Stimulated activated CD4-positive, alpha-beta T cell treated with anti-CD3 and anti-CD28 coated beads, TNF-alpha, amount 100 ng/mL, for 4 hours (primary cell): ENCODE measurements around the gene IQCH.

ENCODE experiments used
- DNase-seq, 3 experiments: peaks; one replicate each; pipeline ENCODE4 v3.0.0-alpha.2; 2020; ENCODE audit warnings: low read depth in 3 of 3

IQCH gene

DNA sequence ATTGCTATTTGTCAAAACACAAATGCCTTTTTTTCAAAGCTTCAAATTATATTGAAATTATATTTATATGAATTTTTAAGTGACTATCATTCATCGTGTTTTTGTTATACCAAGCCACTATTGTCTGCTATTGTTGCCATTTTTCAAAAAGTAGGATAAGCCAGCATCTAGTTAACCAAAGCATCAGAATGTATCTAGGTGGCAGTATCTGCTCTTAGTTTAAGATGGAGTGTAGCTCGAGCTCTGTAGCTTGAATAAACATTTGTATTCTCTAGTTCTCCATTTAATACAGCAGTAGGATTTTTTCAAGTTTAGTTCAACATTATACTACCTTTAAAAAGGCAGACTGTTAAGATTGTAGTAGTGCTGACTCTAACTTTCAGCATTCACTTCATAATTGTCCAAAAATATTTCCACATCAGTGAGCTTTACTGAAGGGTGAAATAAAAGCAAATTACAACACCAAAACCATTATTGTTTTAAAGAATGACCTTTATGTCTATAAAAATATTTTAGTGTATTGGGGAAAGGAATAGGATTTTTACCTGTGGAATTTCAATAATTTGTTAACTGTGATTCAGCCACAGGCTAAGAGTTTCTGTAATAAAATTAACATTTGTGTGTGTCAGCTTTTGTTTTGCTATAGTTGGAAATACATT is 246.7 kb downstream of the IQCH start:
- no peak for DNase-seq

DNA sequence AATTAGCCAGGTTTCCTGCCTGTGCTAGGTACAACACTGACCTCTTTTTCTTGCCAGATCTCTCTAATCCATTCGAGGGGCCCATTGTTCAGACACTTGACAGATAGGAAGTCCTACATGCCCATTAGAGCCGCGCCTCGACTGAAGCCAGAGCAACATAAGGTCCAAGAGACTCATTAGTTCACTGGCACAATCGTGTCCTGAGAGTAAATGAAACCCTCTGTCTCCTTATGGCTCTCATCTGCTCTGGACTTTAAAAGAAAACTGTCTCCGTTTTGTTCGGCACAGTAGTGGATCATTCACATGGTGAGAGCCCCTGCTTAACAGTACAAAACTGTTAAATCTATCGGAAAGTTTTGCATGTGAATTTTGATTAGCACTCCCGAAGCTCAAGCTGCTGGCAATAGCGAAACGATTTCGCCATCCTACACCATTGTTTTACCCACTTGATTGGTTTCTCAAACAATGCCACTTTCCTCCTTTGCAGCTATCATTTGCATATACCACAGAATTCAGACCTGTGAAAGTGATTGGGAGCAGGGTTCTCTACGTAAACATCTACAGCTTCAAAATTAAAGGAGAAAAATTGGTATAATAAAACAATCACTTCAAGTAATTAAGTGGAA is 247.4 kb downstream of the IQCH start:
- no peak for DNase-seq

DNA sequence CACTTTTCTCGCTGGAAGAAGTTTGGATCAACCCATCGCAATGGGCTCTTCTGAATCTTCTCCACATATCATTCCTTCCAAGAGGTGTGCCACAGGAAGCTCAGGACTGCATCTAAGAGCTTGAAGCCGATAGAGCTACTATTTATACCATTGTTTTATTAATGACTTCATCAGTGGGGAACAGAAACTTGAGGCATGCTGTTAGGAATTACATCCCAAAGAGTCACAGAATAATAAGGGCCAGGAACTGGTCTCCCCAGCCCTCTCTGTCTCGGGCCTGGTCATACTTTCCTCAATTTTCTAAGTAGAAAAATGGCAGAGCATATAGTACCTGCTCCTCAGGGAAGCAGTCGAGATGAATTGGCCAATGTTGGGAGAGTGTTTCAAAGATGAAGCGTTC is 249.5 kb downstream of the IQCH start:
- no peak for DNase-seq

DNA sequence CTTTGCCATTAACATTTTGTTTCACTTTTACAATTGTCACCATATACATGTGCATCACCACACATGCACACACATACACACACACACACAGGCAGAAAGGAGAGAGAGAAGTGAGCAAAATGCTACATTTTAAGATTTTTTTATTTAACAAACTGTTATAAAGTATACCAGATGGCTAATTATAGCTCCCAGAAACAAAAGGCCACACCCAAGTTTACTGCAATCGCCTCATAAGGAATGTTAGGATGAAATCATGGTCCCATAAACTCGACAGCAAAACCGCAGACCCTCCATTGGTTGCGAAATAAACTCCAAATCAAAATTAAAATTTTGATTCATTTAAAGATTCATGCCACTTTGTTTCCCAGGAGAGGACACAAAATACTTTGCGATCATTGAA is 250.2 kb downstream of the IQCH start:
- DNase-seq, result no peak

DNA sequence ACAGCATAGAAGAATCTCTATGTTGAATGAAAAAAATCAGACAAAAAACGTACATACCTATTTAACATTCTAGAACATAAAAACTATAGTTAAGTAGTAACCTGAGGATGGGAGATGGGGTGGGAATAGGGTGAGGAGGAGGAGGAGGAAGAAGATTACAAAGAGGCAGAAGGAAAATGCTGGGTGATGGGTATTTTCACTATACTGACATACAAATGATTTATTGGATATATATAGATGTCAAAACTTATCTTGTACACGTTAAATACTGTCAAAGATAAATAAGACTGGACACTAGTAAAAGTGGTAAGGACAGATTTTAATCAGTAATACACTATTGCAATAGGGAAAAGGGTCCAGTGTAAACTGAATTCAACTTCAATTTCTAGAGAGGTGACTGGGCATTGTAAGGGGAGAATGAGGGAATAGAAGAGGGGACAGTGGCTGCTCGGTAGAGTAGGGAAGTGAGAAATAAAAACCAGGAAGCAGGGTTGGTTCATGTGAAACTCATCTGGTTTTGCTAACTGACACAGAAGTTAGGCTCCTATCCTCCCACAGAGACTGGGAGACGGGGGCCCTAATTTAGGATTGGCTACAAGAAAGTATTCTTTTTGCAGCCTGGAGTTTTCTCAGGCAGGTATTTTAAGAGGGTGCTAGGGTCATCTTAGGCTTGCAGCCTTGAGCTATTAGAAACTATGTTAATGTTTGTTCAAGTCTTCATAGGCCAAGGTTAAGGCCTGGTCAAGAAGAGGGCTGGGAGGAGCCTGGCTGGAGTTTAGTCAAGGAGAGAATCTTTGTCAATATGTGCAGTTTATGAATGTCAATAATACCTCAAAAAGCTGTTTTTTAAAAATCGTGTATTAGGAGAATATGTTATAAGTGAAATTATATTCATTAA is 251.3 kb downstream of the IQCH start:
- DNase-seq, result no peak

DNA sequence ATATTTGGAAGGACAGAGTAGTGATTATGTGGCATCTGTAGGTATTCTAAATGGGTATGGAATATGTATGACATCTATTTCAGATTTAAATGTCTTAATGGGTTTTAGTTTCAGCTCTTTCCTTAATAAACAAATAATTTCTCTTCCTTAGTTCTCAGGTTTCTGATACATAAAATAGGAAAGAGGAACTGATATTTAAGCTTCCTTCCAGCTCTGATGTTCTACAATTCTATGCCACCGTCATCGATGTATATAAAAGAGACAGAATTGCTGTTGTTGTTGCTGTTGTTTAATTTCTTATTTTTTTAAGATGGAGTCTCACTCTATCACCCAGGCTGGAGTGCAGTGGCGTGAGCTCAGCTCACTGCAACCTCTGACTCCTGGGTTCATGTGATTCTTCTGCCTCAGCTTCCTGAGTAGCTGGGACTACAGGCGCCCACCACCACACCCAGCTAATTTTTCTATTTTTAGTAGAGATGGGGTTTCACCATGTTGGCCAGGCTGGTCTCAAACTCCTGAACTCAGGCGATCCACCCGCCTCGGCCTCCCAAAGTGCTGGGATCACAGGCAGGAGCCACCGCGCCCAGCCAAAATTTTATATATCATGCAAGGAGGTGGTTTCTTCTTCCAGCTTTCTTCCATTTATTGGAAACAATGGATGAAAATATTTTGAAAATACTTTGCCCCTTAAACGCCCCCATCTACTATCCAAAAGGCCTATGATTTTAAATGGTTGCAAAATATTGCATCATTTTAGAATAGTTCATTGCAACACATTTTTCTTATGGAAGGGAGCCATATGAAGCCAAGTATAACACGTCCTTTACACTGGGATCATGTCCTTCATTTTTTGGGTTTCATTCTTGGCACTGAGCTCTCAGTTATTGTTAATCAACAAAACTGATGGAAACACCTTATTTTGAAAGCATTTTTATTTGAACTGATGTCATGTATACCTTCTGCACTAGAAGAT is 252.5 kb downstream of the IQCH start:
- DNase-seq, result no peak

DNA sequence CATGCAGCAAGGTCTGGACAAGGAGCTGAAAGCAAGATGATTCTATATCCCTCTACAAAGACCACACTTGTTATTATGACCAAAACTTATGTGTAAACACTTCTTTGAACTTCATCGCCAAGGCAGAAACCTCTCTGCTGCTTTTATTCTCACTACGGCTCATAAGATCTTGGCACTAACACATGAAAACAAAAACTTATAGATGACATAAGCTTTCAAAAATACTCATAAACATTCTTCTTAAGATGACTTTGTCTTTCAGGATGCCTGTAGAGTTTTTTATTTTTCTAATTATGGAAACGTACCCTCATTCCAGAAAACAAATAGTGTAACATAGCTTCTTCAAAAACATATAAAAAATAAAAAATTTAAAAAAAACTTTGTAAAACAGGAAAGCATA is 253.8 kb downstream of the IQCH start:
- DNase-seq, result no peak

DNA sequence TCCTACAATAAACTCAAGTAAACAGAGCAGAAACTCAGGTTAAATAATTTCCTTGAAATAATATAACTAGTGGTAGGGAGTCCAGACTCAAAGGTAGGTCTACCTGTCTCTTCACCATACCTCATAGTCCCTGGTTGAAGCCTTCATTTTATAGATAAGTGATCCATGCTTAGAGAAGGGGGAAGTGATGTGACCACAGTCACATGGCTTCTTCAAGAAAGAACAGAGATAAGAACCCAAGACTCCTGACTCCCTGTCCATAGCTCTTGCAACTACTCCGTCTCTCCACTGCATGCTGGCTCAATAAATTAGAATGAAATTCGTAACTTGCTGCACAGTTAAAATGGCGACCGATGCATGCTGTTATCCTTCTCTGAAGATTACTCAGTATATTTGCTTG is 255.3 kb downstream of the IQCH start:
- DNase-seq, result no peak

DNA sequence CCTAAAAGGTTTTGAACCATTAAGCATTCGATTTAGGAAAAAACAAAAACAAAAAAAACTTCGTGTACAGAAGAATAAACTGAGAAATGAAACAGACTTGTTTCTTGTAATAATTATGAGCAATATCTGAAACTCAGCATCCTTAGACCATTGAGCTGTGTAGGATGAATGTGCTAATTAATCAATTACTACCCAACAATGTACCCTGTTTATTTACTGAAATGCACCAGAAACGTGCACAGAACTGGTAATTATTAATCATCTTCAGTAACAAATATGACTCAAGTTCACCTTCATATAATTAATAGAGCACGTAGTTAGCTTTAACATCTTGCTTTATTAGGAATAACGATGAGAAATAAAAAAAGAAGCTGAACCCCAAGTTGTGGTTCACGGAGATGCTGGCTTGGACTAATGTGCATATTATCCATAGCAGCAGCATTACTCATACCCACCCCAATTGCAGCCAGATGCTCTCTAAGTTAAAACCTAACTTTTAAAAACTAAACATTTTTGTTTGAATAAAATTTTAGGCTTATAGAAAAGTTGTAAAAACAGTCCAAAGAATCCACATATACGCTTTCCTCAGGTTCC is 256.1 kb downstream of the IQCH start:
- DNase-seq, result no peak

DNA sequence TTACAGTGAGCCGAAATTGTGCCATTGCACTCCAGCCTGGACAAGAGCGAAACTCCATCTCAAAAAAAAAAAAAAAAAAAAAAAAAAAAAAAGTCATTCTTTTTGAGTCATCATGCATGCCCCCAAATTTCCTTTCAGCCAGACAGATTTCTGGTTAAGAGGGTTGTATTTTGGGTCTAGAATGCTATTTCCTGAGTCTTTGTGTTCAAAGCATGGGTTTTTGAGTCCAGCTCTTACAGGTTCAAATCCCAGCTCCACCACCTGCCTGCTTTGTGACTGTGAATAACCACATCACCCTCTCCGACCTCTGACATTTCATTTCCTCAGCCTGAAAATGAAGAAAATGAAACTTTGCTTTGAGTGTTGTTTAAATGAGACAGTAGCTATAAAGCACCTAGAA is 257.0 kb downstream of the IQCH start:
- DNase-seq, result no peak

DNA sequence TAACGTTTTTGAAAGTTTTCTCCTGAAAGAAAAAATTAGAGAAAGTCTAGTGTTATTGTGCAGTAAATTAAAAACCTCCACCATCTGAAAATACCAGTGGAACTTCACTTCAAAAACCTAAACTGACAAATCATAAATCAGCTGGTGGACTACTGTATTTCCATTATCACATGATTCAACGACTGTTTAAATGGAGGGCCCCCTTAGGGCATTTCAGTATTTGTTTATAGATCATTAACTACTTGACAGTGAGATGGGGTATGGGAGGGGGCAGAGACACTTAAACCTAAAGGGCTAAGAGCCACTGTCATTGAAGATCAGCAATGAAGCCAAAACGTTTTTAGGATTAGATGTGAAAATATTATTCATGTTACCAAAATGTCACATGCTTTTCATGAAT is 257.6 kb downstream of the IQCH start:
- DNase-seq, result no peak

DNA sequence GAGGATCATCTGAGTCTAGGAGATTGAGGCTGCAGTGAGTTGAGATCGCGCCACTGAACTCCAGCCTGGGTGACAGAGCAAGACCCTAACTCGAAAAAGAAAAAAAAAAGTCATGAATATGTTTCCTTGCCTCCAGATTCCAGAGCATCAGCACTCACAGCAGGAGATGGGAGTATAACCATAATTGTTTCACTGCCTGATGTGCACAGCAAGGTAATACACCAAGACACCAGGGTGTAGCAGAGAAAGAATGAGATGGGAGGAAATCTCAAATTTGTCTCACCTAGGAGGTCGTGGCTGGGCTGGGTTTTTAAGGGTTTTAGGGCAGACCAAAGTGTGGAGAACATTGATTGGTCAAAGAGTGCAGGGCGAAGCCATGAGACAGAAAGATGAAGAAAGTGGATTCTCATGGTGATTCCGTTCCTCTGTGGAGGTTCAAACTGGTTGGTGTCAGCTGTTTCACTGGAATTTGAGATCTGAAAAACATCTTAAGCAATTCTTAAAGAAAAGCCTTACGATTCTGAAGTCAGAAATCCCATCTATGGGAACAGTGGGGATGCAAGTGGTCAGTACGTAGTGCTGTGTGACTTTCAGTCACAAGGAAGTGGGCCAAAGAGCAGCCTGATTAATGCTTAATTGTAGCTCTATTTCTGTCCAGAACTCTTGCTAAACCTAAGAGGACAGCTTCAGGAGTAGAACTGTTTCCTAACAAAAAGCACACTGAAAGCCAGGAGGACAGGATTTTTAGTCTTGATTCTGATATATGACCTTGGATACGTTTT is 258.5 kb downstream of the IQCH start:
- DNase-seq, result no peak

DNA sequence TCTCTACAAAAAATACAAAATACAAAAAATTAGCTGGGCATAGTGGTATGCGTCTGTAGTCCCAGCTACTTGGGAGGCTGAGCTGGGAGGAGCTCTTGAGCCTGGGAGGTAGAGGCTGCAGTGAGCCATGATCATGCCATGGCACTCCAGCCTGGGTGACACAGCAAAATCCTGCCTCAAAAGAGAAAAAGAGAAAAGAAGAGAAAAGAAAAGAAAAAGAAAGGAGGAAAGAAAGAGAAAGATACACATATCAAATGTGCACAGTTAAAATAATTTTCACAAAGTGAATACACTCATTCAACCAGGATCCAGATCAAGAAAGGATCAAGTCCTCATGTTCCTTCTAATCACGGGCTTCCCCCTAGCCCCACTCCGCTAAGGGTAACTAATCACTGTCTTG is 260.5 kb downstream of the IQCH start:
- DNase-seq, result no peak

DNA sequence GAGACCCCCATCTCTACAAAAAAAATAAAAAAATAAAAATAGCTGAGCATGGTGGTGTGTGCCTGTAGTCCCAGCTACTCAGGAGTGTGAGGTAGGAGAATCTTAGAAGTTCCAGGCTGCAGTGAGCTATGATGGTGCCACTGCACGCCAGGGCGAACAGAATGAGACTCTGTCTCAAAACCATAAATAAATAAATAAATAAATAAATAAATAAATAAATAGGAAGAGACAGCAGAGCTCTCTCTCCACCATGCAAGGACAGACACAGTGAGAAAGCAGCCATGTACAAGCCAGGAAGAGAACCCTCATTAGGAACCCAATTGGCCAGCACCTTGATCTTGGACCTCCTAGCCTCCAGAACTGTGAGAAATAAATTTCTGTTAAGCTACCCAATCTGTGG is 261.0 kb downstream of the IQCH start:
- DNase-seq, result no peak

DNA sequence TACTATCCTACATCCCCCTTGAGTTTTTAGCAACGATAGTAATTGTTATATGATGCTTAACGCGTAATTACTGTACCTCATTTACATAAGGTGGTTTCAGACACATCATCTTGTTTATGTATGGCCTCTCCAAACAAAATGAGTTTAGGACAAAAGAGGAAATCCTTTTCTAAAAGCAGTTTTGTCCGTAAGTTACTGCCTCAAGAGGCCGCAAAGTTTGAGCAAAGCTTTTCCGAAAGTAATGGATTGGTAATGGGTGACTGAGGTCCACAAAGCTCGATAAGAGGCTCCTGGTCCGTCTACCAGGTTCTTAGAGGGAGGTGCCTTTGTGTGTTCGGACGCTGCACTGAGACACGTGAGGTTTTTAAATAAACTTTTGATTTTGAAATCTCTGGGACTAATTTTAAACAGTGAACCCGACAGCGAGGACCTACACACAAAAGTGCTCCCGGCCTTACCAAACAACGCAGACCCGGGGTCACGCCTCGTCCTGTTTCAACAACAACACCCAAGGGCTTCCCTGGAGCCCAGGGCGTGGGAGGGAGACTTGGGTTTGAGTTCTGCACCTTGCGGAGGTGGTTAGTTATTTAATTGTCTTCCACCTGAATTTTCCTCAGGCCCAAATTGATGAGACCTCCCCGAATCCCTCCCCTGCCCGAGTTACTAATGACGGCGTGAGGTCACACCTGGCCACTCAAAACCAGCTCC is 265.9 kb downstream of the IQCH start:
- DNase-seq, result no peak

DNA sequence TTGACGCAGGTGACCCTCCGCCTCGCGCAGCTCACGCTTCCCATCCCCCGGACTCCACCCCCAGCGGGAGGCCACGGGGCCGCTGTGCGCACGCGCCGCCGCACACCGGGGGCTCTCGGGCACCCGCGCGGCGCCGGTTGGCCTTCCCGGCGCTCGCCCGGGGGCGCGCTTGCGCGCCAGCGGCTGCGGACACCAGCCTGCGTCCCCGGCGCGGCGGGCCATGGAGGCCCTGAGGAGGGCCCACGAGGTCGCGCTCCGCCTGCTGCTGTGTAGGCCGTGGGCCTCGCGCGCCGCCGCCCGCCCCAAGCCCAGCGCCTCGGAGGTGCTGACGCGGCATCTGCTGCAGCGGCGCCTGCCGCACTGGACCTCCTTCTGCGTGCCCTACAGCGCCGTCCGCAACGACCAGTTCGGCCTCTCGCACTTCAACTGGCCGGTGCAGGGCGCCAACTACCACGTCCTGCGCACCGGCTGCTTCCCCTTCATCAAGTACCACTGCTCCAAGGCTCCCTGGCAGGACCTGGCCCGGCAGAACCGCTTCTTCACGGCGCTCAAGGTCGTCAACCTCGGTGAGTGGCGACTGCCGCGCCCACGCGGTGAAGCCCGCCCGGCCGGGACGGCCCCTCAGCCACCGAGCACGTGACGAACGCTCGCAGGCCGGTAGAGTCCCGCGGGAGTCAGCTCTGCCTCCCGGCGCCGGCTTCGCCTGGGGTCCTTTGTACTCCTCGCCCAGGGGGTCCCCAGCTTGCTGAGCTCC is 266.6 kb downstream of the IQCH start, which contains the start of gene C15orf61:
Gene C15orf61, plus strand, starts transcription at position 103 of the 754 bp plus-strand sequence. Its CDS starts 118 bp downstream, at position 221.
- DNase-seq, result peak; percentile 66 to 77 (median 72)

DNA sequence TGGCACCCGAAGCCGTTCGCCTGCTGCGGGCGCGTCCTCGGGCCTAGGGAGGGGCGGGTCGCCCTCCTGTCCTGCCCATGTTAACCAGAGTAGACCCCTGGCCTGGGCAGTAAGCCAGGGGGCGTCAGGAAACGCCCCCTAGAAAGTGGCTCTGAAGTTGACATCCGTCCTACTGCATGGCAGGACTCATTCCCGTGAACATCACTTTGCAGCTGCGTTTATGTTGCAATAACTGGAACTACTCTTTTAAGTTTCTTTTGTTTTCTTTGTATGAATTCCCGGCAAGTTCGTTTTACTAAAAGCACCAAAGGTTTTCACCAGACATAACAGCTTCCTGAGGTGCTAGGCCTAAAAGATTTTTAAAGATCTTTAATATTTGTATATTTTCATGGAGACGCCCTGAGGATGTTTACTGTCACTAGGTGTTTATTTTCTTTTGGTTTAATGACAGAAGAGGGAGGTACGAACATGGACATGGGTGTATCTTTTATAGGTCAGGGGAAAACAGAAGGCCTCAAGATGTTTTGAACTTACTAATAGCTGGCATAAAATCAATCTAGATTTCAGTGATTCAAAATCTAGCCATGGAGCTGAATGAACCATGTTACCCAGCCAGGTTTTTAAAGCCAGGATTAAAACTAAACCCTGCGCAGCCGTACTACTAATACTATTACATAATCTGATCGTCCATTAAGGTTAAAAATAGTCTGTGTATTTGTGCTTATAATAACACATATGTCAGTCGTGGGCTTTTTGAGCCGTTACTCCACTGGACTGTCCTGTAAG is 267.4 kb downstream of the IQCH start:
- DNase-seq, result no peak

DNA sequence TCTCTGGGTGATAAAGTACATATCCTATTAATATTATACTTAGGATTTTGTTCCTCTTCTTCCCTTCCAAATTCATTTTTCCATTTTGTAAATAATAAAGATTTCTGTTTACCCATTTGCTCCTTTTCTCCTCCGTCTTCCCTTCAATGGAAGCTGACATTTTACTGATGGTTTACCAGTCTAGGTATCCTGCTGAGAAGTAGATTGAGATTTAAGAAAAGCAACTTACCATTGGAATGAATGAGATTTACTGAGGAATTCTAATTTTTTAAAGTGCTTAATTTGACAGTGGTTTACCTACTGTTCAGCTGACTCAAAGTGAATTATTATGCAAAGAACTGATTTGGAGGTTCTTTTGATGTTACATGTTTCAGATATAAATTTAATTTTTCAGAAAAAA is 268.7 kb downstream of the IQCH start:
- no peak for DNase-seq
